SK-N-MC (cell line): Measurements from ENCODE around the gene DUSP12.

ENCODE experiments used
- EZH2 ChIP-seq: fragments of 200-600 bp; sonication (generic); IDR thresholded peaks from one replicate; pipeline ENCODE4 v1.6.1; 2017; ENCODE audit warnings: antibody characterized with exemption
- FOXP2 ChIP-seq: optimal IDR thresholded peaks from 2 replicates; pipeline ENCODE3; 2011; ENCODE audit warnings: mild to moderate bottlenecking, moderate library complexity; ENCODE audit not compliant: insufficient read depth; ENCODE audit errors: extremely low read length, control extremely low read depth
- POLR2AphosphoS5 ChIP-seq: IDR thresholded peaks from 2 replicates; pipeline ENCODE4 v1.6.1; 2012; ENCODE audit warnings: mild to moderate bottlenecking, low read depth, low read length, borderline replicate concordance

GRCh38 chr1:161768461-161768860 is 18.9 kb downstream of the DUSP12 start:
- TF ChIP-seq EZH2 (no peak), POLR2AphosphoS5 (no peak), FOXP2 (no peak)
